GOT3 (cell line): ENCODE results near the gene SPRR2D.
"Not testable (repeated sequence)": the region's sequence is repeated elsewhere in the genome, so short reads cannot be mapped to it uniquely, and the experiment has no call there.

Source experiments
- DNase-seq: peaks from one replicate; lab custom pipeline; 2025; ENCODE audit warnings: mixed read lengths; lab: John Stamatoyannopoulos, UW

Gene SPRR2D

GRCh38 chr1:153011235-153011758 lies 29.6 kb downstream of the SPRR2D start:
- not testable (repeated sequence) for DNase-seq

- no peak for DNase-seq
Measured at GRCh38 chr1:153001382-153001781, 39.5 kb downstream of the SPRR2D start, which contains the start of gene SPRR3. Gene SPRR3 (plus strand): TSS chr1:153001749. CDS start chr1:153003021, 1,272 bp downstream.

DNA sequence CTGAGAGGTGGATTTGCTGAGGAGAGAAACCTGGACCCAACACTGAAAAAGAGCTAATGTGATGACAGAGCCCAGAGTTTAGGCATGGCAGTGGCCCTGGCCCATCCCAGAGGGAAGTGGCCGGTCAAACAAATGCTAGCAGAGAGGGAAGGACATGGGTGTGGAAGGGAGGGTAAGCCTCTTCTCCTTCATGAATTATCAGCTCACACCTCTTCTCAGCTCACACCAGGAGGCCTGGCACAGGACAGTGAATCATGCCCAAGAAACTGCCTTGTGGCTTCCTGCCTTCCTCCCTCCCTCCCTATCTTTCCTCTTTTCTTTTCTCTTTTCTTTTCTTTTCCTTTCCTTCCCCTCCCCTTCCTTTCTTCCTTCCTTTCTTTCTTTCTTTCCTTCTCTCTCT lies 40.6 kb downstream of the SPRR2D start:
- DNase-seq: no peak

- DNase-seq: no peak
Measured at GRCh38 chr1:152999818-153000217, 41.1 kb downstream of the SPRR2D start.

GRCh38 chr1:152998476-152998875 lies 42.4 kb downstream of the SPRR2D start:
- DNase-seq: no peak

DNA sequence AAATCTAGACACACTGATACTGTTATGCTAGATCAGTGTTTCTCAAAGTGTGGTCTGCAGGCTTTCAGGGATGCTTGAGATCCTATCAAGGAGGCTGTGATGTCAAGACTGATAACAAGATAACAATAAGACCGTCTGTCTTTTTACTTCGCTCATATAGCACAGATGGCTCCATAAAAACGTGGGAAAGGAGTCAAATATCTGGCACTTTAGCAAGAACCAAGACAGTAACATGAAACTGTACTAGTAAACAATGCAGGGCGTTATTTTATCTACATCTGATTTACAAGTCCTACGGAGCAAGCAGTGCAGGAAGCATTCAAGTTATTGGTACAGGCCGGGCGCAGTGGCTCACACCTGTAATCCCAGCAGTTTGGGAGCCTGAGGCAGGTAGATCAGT lies 43.0 kb downstream of the SPRR2D start:
- no peak for DNase-seq

DNA sequence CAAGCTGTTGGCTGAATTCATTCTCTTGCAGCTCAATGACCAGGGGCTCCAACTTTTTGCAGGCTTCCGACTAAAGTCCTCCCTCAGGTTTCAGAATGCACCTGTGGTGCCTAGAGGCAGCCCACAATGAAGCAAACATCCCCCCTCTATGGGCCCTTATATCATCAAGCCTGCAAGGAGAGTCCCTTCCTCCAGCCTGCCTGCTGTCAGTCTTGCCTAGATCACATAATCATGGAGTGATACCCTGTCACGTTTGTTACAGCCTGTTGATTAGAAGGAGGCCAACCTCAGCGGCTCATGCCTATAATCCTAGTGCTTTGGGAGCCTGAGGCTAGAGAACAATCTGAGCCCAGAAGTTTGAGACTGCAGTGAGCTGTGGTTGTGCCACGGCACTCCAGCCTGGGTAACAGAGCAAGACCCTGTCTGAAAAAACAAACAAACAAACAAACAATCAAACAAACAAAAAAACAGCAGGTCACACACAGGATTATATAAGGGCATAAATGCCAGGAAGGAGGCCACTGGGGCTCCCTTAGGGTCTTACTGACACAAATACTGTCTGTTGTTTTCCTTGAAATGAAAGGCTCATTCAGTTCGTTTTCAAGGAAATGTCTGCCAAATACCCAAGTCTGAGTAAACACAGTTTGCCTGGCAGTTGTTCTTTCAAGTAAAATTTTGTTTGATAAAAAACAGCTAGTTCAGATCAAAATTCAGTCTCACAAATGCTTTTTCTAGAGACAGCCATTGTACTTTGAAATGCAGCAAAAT lies 44.1 kb downstream of the SPRR2D start:
- no peak for DNase-seq

DNA sequence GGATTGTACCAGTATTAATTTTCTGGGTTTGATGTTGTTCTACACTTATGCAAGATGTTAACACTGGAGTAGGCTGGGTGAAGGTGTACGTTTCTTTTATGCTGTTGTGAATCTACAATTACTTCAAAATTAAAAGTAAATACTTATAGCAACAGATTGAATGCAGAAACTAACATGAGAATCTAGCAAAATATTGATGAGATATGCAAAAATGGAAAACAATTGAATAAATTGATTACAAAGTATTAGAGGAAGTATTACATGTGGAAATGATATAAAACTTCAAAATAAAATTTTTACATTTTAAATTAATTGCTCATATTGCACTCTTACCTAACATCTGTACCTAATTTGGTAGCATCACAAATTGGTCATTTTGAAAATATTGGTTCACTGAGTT lies 45.1 kb downstream of the SPRR2D start:
- no peak for DNase-seq

- no peak for DNase-seq
Measured at GRCh38 chr1:152993186-152993585, 47.7 kb downstream of the SPRR2D start.
